Choroid plexus epithelial cell (primary cell): ENCODE data around the gene ZNF215.
"Not testable (repeated sequence)": the region's sequence is repeated elsewhere in the genome, so short reads cannot be mapped to it uniquely, and the experiment has no call there.

ENCODE experiments used
- DNase-seq: peaks from one replicate; pipeline ENCODE4 v3.0.0-alpha.2; 2010; ENCODE audit warnings: low read depth
- H3K4me3 ChIP-seq: 2 replicates; pipeline ENCODE4 v1.5.1; 2011; ENCODE audit warnings: low read depth, mild to moderate bottlenecking, control low read depth, low read length, moderate library complexity
- CTCF ChIP-seq: conservative IDR thresholded peaks from 2 replicates; pipeline ENCODE4 v1.5.1; 2011; ENCODE audit warnings: low read depth, mild to moderate bottlenecking, control low read depth, inconsistent platforms, low read length, moderate library complexity

The ZNF215 gene

GRCh38 chr11:6926208-6927029, at the start of gene ZNF215:
TSS of gene ZNF215 (plus strand) at chr11:6926426. CDS start at chr11:6932273, 5,847 bp downstream.
- DNase-seq, result peak; percentile 84
- no peak for TF ChIP-seq CTCF
- peak within 1 kb of the TSS; percentile 73 for H3K4me3 ChIP-seq

DNA sequence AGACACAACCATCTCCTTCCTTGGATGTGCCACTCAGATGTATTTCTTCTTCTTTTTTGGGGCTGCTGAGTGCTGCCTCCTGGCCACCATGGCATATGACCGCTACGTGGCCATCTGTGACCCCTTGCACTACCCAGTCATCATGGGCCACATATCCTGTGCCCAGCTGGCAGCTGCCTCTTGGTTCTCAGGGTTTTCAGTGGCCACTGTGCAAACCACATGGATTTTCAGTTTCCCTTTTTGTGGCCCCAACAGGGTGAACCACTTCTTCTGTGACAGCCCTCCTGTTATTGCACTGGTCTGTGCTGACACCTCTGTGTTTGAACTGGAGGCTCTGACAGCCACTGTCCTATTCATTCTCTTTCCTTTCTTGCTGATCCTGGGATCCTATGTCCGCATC, 49.3 kb upstream of the ZNF215 start:
- no peak for DNase-seq
- no peak overlapping the region for H3K4me3 ChIP-seq
- no peak for TF ChIP-seq CTCF

DNA sequence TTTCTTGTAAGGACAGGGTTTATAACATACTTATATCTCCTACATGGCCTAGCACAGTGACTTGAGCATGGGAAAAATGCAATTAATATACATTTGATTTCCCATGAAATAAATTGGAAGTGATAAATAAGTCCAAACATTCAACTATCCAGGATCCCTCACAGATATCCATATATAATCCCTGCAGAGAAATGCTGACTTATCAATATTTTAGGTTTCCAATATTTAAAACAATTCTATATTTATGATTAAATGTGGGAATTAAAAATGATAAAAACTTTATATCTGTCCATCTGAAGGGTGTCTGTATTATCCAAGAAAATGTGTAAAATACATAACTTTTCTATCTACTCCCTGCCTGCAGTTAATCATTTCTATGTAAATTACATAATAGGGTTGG, 43.5 kb upstream of the ZNF215 start:
- no peak for TF ChIP-seq CTCF
- H3K4me3 ChIP-seq, result no peak overlapping the region
- no peak for DNase-seq

GRCh38 chr11:6887711-6888110, 38.5 kb upstream of the ZNF215 start:
- not testable (repeated sequence) for DNase-seq, H3K4me3 ChIP-seq

DNA sequence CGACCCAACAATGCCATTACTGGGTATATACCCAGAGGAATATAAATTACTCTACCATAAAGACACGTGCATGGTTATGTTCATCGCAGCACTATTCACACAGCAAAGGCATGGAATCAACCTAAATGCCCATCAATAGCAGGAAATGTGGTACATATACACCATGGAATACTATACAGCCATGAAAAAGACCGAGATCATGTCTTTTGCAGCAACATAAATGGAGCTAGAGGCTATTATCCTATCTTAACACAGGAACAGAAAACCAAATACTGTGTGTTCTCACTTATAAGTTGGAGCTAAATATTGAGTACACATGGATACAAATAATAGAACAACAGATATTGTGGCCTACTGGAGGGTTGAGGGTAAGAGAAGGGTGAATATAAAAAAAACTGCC, 37.4 kb upstream of the ZNF215 start:
- H3K4me3 ChIP-seq, result no peak overlapping the region
- TF ChIP-seq CTCF, result no peak
- no peak for DNase-seq

DNA sequence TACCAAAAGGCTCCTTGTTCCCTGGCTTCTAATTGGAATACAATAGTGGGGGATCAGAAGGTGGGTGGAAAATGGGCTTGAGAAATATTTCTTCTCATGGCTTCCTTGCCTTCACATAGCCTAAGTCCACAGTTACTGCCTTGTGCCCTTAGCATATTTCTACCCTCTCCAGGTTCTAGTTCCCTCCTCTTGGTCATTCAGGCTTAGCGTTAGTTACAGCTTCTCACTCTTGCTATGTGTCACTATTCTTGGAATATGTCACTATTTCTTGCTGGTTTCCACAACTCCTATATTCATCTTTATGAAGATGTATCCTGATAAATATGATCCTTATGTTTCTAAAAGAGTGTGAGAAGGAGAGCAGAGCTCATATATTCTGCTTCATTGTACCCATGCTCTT, 36.4 kb upstream of the ZNF215 start:
- TF ChIP-seq CTCF, result no peak
- H3K4me3 ChIP-seq, result no peak overlapping the region
- DNase-seq, result no peak

- DNase-seq, result no peak
- H3K4me3 ChIP-seq, result no peak within 1 kb of the TSS
- no peak for TF ChIP-seq CTCF
Observed at GRCh38 chr11:6892400-6892799, 33.8 kb upstream of the ZNF215 start, which contains the start of gene OR2D2. TSS of gene OR2D2 (minus strand) at chr11:6892500. CDS start at chr11:6892500, 0 bp downstream.
